K562 (cell line): ENCODE measurements around the gene PPP1R13B. TPM values are rescaled to one million over a fixed set of nuclear protein-coding genes. Genes with fewer than 3 reads are reported as not detected.

Source experiments
- ATAC-seq: fragments of 200-7000 bp; cut with Tn5 transposase; 3 replicates; pipeline ENCODE4 v1.9.1; 2020; ENCODE audit warnings: moderate library complexity
- BruUV-seq: library from RNA; stranded (reverse); fragments of 400-500 nt; replicated peaks from 2 replicates; lab custom pipeline; 2021; lab: Mats Ljungman, UMichigan
- CTCF ChIA-PET: fragments of 300-600 bp; formaldehyde crosslinking; extraction: SDS; loops from one replicate; lab custom pipeline; 2021; ENCODE audit warnings: low intra/inter-chr PET ratio; lab: Yijun Ruan, JAX
- POLR2A ChIA-PET: fragments of 300-600, 350-650 bp; sonication (Branson Sonifier 250); formaldehyde crosslinking; extraction: SDS; loops from one replicate; lab custom pipeline; 2021; ENCODE audit warnings: antibody characterized with exemption, inconsistent platforms; lab: Yijun Ruan, JAX
- DNase-seq, 4 experiments: peaks; one replicate each; pipeline versions ENCODE4 v3.0.0 to v3.0.0-alpha.2; 2011 to 2018; ENCODE audit warnings: low spot score in 3 of 4, mixed read lengths in 3 of 4; ENCODE audit errors: extremely low read depth in 1 of 4
- FAIRE-seq: peaks from 2 replicates; lab custom pipeline; 2011; peaks lifted over from hg19 to GRCh38; lab: Jason Lieb, UNC
- H2AFZ ChIP-seq: 2 replicates; pipeline ENCODE4 v1.6.0; 2011; ENCODE audit warnings: low read depth, low read length, control low read depth, inconsistent platforms
- H3K27ac ChIP-seq: fragments of 200-600 bp; 3 replicates; pipeline ENCODE4 v1.8.0; 2011; ENCODE audit warnings: low read depth, mild to moderate bottlenecking, control low read depth, inconsistent platforms, low read length, moderate library complexity, mixed read lengths; ENCODE audit errors: extremely low read depth
- H3K27me3 ChIP-seq, 2 experiments: fragments of 300-600 bp in 1 of 2; 2 replicates in 1 of 2; 3 replicates in 1 of 2; pipeline versions ENCODE4 v1.6.0 to v1.8.0; 2011; ENCODE audit warnings: inconsistent platforms in 2 of 2, low read length in 2 of 2, mild to moderate bottlenecking in 1 of 2, mixed read lengths in 1 of 2, moderate library complexity in 1 of 2; ENCODE audit not compliant: control insufficient read depth in 2 of 2, insufficient read depth in 2 of 2
- H3K36me3 ChIP-seq: fragments of 300-600 bp; 3 replicates; pipeline ENCODE4 v1.8.0; 2011; ENCODE audit warnings: mild to moderate bottlenecking, low read length, inconsistent platforms; ENCODE audit not compliant: control insufficient read depth, insufficient read depth
- H3K4me1 ChIP-seq, 2 experiments: fragments of 200-600 bp in 1 of 2; replicated peaks in 1 of 2; 2 replicates in 1 of 2; 3 replicates in 1 of 2; pipeline versions ENCODE4 v1.5.1 to v1.8.0; 2011; ENCODE audit warnings: inconsistent platforms in 2 of 2, low read length in 2 of 2, mild to moderate bottlenecking in 1 of 2, mixed read lengths in 1 of 2, moderate library complexity in 1 of 2; ENCODE audit not compliant: control insufficient read depth in 2 of 2, insufficient read depth in 2 of 2
- H3K4me2 ChIP-seq: 2 replicates; pipeline ENCODE4 v1.6.1; 2011; ENCODE audit warnings: low read length, control low read depth, inconsistent platforms, mixed read lengths; ENCODE audit not compliant: insufficient read depth
- H3K4me3 ChIP-seq: fragments of 200-600 bp; sonication (generic), shearing (Covaris generic); 2 replicates; pipeline ENCODE4 v1.5.1; 2016; ENCODE audit warnings: control low read depth, inconsistent platforms
- H3K79me2 ChIP-seq: fragments of 200-600 bp; 3 replicates; pipeline ENCODE4 v1.8.0; 2011; ENCODE audit warnings: low read length, inconsistent platforms; ENCODE audit not compliant: control insufficient read depth, insufficient read depth
- H3K9ac ChIP-seq, 2 experiments: 2 replicates each; pipeline versions ENCODE4 v1.6.0 to v1.6.1; 2011; ENCODE audit warnings: low read depth in 2 of 2, low read length in 2 of 2, control low read depth in 1 of 2, inconsistent platforms in 1 of 2, mild to moderate bottlenecking in 1 of 2, mixed read lengths in 1 of 2; ENCODE audit not compliant: insufficient read depth in 1 of 2
- H3K9me1 ChIP-seq: one replicate; pipeline ENCODE4 v1.6.0; 2011; ENCODE audit warnings: inconsistent platforms, mild to moderate bottlenecking, low read length, moderate library complexity; ENCODE audit not compliant: control insufficient read depth, insufficient read depth
- H3K9me3 ChIP-seq: replicated peaks from 2 replicates; pipeline ENCODE4 v1.5.1; 2011; ENCODE audit warnings: low read depth, low read length, inconsistent platforms; ENCODE audit not compliant: control insufficient read depth, insufficient read depth
- H4K20me1 ChIP-seq: replicated peaks from 2 replicates; pipeline ENCODE4 v1.6.1; 2011; ENCODE audit warnings: low read length, inconsistent platforms, mixed read lengths; ENCODE audit not compliant: control insufficient read depth, insufficient read depth
- GMEB1 ChIP-seq: fragments of 250-450 bp; sonication (Bioruptor Pico); IDR thresholded peaks from 2 replicates; pipeline ENCODE4 v1.4.0; 2020; ENCODE audit warnings: mild to moderate bottlenecking
- WGBS: fragments of 100-300 bp; shearing (Covaris generic); methylation state at CpG from one replicate; pipeline ENCODE4 v1.1.6; 2016; ENCODE audit warnings: low coverage, mixed read lengths; ENCODE audit not compliant: insufficient coverage; ENCODE audit errors: missing lambda C conversion rate; 5-methylcytosine and 5-hydroxymethylcytosine counted together
- in situ Hi-C: fragments of 300-500 bp; cut with MboI; formaldehyde crosslinking; loops from 4 replicates; pipeline ENCODE4 v1.15.0; 2018; ENCODE audit warnings: inconsistent platforms, mixed read lengths
- intact Hi-C: fragments of 100-400 bp; cut with micrococcal nuclease; formaldehyde crosslinking; loops from 2 replicates; pipeline ENCODE4 v1.14.2; 2022
- polyA plus RNA-seq, 8 experiments: library from polyadenylated mRNA; depleted of rRNA in 4 of 8; stranded (reverse) in 5 of 8; unstranded in 3 of 8; fragments of >200 nt; fragmentation: Nextera tagmentation in 2 of 8; fragmentation: Illumina TruSeq in 1 of 8; extraction: Ambion mirVana in 2 of 8; extraction: Trizol in 1 of 8; gene quantifications; 2 replicates each; pipeline versions ENCODE4 v1.2.1 to v1.2.3, GENCODE V29; 2011 to 2014; ENCODE audit warnings: inconsistent platforms in 1 of 8, missing spikeins in 1 of 8
- total RNA-seq, 7 experiments: library from RNA; depleted of rRNA in 6 of 7; stranded (reverse); fragments of >200 nt in 6 of 7; fragmentation: Illumina TruSeq in 2 of 7; extraction: Trizol in 2 of 7; gene quantifications; 2 replicates each; pipeline versions ENCODE4 v1.2.1 to v1.2.3, GENCODE V29; 2011 to 2021; ENCODE audit warnings: low replicate concordance in 1 of 7

PPP1R13B gene
- total and polyA plus RNA-seq, 9 of the 15 experiments (the other 6 are each of a cell fraction or from before 2014, with no cell fraction given): 0.03 to 1.7 (median 0.15) TPM

GRCh38 chr14:103806805-103807204 is 40.6 kb downstream of the PPP1R13B start:
- FAIRE-seq: no peak

More at GRCh38 chr14:103806805-103807204, 40.6 kb downstream of the PPP1R13B start:
- DNase-seq (no peak), ATAC-seq (no peak)
- Histone ChIP-seq H3K9ac (no peak overlapping the region), H4K20me1 (no peaks in the 10 kb centered on the region), H3K4me2 (no peak overlapping the region), H3K27ac (no peak overlapping the region), H3K4me1 (no peaks in the 10 kb centered on the region), H3K4me3 (no peak overlapping the region), H3K36me3 (no peaks in the 10 kb centered on the region), H3K9me3 (no peaks in the 10 kb centered on the region), H3K27me3 (peaks cover 0 to 5% of the 10 kb centered on the region in 2 experiments; a peak in 1 of 5 replicates), H3K79me2 (no peaks in the 10 kb centered on the region), H2AFZ (no peak overlapping the region), H3K9me1 (no peaks in the 10 kb centered on the region)
- ChIA-PET POLR2A (interaction anchor here (0.6 to 1.9 kb wide), 2 partner anchors 9 to 19 kb away, joined by 3 to 6 read pairs; no protein-coding TSS in a partner anchor), CTCF (interaction anchor here (0.8 kb wide), 1 partner anchor 174 kb away, joined by 3 read pairs; no protein-coding TSS in a partner anchor)
- BruUV-seq: no TSS peak
- TF ChIP-seq GMEB1: no peak
- 2% methylated on average over 5 of the region's 5 CpGs for WGBS
- in situ Hi-C loops (loop anchor here (5.0 kb wide), 2 partner anchors 105 to 175 kb away; no protein-coding TSS in a partner anchor), intact Hi-C loops (loop anchor here (5.0 kb wide), 1 partner anchor 105 kb away; no protein-coding TSS in a partner anchor)
